ENCODE measurements around the gene AIMP2.

Gene AIMP2

GRCh38 chr7:6011541-6011940 is 2.5 kb downstream of the AIMP2 start:
- TF ChIP-seq CTCF (IDR thresholded peaks at IDR 0.05) (no peak), ZFX (IDR thresholded peaks at IDR 0.05; ENCODE audit: borderline replicate concordance) (no peak)
- peak overlapping the region; percentile 15; the same call in 1 of the 2 replicates for H3K27ac ChIP-seq

GRCh38 chr7:6012355-6013104 is 3.5 kb downstream of the AIMP2 start:
- peak overlapping the region; percentile 15; the same call in 1 of the 2 replicates for H3K27ac ChIP-seq
- TF ChIP-seq ZFX (IDR thresholded peaks at IDR 0.05; ENCODE audit: borderline replicate concordance) (no peak), CTCF (IDR thresholded peaks at IDR 0.05) (no peak)

GRCh38 chr7:6015917-6016652 is 7.0 kb downstream of the AIMP2 start:
- H3K27ac ChIP-seq: peak overlapping the region; percentile 67
- TF ChIP-seq ZFX (IDR thresholded peaks at IDR 0.05; ENCODE audit: borderline replicate concordance) (no peak), CTCF (IDR thresholded peaks at IDR 0.05) (no peak)

GRCh38 chr7:6016653-6016966 is 7.5 kb downstream of the AIMP2 start:
- TF ChIP-seq CTCF (IDR thresholded peaks at IDR 0.05) (no peak), ZFX (IDR thresholded peaks at IDR 0.05; ENCODE audit: borderline replicate concordance) (no peak)
- peak overlapping the region; percentile 67 for H3K27ac ChIP-seq

- TF ChIP-seq CTCF (IDR thresholded peaks at IDR 0.05): no peak
- TF ChIP-seq ZFX (IDR thresholded peaks at IDR 0.05; ENCODE audit: borderline replicate concordance): no peak
- H3K27ac ChIP-seq: peak overlapping the region; percentile 28; the same call in 1 of the 2 replicates
These were observed 11.6 kb downstream of the AIMP2 start for GRCh38 chr7:6020371-6021286.

- TF ChIP-seq CTCF (IDR thresholded peaks at IDR 0.05): no peak
- TF ChIP-seq ZFX (IDR thresholded peaks at IDR 0.05; ENCODE audit: borderline replicate concordance): no peak
- H3K27ac ChIP-seq: peak overlapping the region; percentile 21; the same call in 1 of the 2 replicates
These were observed 13.6 kb downstream of the AIMP2 start for GRCh38 chr7:6022707-6023106.

Measured in 22Rv1 (cell line).